Endothelial cell (in vitro differentiated cells): ENCODE data around the gene ADARB2. TPM values are rescaled to one million over a fixed set of nuclear protein-coding genes. Genes with fewer than 3 reads are reported as not detected.
A peak's percentile ranks its signal among the peaks of the same experiment; 100 is the strongest.

Source experiments
- DNase-seq: peaks from one replicate; pipeline ENCODE4 v3.0.0; 2021; ENCODE audit warnings: low spot score
- H3K27ac Mint-ChIP-seq: one replicate; pipeline ENCODE4 v1.8.0; 2021; ENCODE audit warnings: mixed read lengths, inconsistent platforms; ENCODE audit not compliant: unreplicated experiment
- H3K27me3 Mint-ChIP-seq: one replicate; pipeline ENCODE4 v1.8.0; 2021; ENCODE audit warnings: mild to moderate bottlenecking, moderate library complexity, mixed read lengths, inconsistent platforms; ENCODE audit not compliant: unreplicated experiment
- H3K36me3 Mint-ChIP-seq: one replicate; pipeline ENCODE4 v1.8.0; 2021; ENCODE audit warnings: mild to moderate bottlenecking, low read depth, mixed read lengths, inconsistent platforms; ENCODE audit not compliant: unreplicated experiment
- H3K4me1 Mint-ChIP-seq: one replicate; pipeline ENCODE4 v1.8.0; 2021; ENCODE audit warnings: mild to moderate bottlenecking, mixed read lengths, inconsistent platforms; ENCODE audit not compliant: unreplicated experiment
- H3K4me3 Mint-ChIP-seq: one replicate; pipeline ENCODE4 v1.8.0; 2021; ENCODE audit warnings: mild to moderate bottlenecking, mixed read lengths, inconsistent platforms; ENCODE audit not compliant: unreplicated experiment
- H3K9me3 Mint-ChIP-seq: one replicate; pipeline ENCODE4 v1.8.0; 2021; ENCODE audit warnings: mixed read lengths, inconsistent platforms; ENCODE audit not compliant: unreplicated experiment
- total RNA-seq: library from RNA; stranded (reverse); fragmentation: NEBNext Ultra II Directional; extraction: Animal tissue kit (Norgen Biotek cat#: 25700); gene quantifications from one replicate; pipeline ENCODE4 v1.2.1, GENCODE V29; 2021; ENCODE audit not compliant: unreplicated experiment
- TF ChIP-seq, protein P1 (sequence below): fragments of 200-600 bp; sonication (generic); IDR thresholded peaks from one replicate; pipeline ENCODE4 v1.5.0; 2021; ENCODE audit warnings: antibody characterized with exemption; ENCODE audit not compliant: unreplicated experiment

Gene ADARB2
- total RNA-seq, 1 donor from 2014 or later, result 54.9 TPM

DNA sequence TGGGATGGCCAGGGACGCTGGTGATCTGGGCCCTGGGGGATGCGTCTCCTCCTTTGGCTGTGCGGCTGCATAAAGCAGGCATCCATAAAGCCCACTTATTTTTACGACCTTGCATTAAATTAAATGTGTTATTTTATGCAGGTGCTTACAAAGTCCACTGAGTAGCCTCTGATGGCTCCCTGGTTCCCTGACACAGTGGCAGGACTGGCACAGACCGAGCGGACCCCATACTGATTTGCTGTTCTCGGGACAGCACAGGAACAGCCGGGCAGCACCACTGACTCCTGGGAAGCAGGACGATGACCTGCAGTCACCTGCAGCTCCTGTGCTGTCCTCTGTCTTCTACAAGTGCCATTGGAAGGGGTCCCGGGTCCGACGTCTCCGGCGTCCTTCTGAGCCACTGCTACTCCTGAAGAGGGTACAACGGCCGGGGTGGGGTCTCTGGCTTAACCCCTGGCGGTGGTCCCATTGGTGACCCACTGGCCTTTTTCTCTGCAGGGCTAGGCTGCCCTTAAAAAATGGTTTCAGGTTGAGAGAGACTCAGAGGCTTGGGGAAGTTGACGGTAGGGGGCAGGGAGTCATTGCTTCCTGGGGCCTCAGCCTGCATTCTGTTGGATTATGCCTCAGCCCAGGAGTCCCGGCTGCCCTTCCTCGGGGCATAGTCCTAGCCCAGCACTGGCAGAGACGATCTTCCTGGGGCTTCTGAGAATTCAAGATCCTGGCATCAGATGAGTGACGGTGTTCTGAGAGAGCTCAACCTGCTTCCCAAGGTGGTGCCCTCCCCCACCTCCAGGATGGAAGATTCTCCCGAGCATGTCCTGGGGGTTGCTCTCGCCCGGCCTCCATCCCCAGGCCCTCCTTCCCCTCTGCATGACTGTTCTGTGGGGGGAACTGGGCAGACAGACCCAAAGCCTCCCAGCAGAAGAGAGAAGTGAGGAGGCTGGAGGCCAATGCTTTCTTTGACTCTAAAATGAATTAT lies 330.1 kb downstream of the ADARB2 start:
- no peak overlapping the region for H3K27ac Mint-ChIP-seq
- H3K9me3 Mint-ChIP-seq, result no peaks in the 10 kb centered on the region
- H3K27me3 Mint-ChIP-seq, result peaks cover 1% of the 10 kb centered on the region
- DNase-seq, result no peak
- H3K4me1 Mint-ChIP-seq, result peaks cover 7% of the 10 kb centered on the region
- H3K36me3 Mint-ChIP-seq, result no peaks in the 10 kb centered on the region
- TF ChIP-seq, protein P1, sequence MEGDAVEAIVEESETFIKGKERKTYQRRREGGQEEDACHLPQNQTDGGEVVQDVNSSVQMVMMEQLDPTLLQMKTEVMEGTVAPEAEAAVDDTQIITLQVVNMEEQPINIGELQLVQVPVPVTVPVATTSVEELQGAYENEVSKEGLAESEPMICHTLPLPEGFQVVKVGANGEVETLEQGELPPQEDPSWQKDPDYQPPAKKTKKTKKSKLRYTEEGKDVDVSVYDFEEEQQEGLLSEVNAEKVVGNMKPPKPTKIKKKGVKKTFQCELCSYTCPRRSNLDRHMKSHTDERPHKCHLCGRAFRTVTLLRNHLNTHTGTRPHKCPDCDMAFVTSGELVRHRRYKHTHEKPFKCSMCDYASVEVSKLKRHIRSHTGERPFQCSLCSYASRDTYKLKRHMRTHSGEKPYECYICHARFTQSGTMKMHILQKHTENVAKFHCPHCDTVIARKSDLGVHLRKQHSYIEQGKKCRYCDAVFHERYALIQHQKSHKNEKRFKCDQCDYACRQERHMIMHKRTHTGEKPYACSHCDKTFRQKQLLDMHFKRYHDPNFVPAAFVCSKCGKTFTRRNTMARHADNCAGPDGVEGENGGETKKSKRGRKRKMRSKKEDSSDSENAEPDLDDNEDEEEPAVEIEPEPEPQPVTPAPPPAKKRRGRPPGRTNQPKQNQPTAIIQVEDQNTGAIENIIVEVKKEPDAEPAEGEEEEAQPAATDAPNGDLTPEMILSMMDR, result no peak
- no peak overlapping the region for H3K4me3 Mint-ChIP-seq

DNA sequence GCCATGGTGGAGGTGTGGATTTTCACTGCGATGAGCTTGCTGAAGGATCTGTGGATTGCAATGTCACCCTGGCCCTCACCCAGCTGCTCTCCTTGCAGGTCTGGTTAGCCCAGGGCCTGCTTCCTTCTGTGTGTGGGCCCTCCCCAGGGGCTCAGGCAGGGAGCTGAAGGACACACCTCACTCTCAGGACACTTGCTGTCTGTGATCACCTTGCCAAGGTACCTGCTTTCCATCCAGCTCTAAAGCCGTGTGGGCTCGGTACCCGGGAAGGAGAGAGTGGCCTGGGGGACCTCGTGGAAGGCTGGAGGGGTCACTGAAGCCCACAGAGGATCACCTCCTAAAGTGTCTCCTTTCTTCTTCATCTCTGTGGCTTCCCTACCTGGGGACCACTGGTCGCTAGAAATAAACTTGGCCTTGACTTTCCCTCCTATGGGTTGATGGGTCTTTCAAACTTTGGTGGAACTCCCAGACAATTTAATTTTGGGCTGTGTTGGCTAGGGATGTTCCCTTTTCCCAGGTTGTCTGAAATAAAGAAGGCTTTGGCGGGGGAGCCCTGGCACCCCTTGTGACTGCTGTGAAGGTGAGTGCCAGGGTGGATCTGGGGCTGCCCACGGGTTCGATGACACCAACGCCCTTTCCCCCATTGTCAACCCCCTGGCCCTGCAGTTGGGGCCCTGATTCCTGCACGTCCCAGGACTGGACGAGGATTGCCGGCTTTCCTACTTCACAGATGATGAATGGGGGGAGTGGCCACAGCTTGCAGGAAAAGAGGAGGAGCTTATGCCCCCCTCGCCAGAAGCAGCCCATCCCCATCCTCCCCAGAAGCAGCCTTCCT lies 331.0 kb downstream of the ADARB2 start:
- H3K27ac Mint-ChIP-seq, result no peak overlapping the region
- H3K27me3 Mint-ChIP-seq, result peaks cover 1% of the 10 kb centered on the region
- TF ChIP-seq, protein P1, result no peak
- H3K4me1 Mint-ChIP-seq, result peaks cover 5% of the 10 kb centered on the region
- no peak overlapping the region for H3K4me3 Mint-ChIP-seq
- no peak for DNase-seq
- H3K36me3 Mint-ChIP-seq, result no peaks in the 10 kb centered on the region
- H3K9me3 Mint-ChIP-seq, result no peaks in the 10 kb centered on the region

DNA sequence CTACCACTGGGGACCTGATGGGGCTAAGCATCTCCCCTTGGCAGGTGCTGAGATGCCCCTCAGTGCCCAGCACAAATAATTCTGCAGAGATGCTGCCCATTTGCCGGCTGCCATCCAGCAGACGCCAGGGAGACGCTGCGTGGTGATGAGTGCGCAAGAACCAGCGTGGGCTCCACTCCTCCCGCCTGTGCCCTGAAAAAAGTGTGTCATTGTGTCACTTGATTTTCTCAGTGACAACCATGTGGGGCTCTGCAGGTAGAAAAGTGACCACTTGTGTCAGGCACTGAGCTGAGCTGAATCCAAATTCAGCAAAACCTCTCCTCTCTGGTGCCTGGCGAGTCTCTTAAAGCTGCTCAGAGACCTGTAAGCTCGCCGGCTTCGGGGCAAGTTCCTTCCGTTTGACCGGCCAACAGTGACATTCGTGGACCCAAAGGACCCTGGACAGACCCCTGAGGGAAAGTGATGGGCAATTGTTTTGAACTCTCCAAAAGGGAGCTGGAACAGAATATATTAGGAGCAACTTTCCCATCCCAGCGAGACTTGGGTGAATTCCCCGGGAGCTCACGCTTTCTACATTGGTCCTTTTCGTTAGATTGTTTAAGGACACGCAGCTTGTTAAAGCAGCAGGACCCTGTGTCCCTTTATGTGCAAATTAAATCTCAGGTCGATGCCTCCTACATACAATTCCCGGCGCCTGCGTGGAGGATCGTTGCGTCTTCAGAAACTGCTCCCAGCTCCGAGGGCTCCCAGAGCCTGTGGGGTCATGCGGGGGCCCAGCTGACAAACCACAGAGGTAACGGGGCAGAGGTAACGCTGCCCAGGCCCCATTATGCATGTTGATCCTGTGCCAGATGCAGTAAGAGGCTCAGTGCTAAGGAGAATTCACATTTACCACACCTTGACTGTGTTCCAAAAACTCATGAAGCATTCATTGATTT lies 332.7 kb downstream of the ADARB2 start:
- Mint-ChIP-seq H3K4me3 (no peak overlapping the region), H3K27me3 (peaks cover 4% of the 10 kb centered on the region), H3K9me3 (no peaks in the 10 kb centered on the region), H3K36me3 (no peaks in the 10 kb centered on the region), H3K27ac (no peak overlapping the region), H3K4me1 (peaks cover 3% of the 10 kb centered on the region)
- no peak for DNase-seq
- TF ChIP-seq, protein P1, result no peak

DNA sequence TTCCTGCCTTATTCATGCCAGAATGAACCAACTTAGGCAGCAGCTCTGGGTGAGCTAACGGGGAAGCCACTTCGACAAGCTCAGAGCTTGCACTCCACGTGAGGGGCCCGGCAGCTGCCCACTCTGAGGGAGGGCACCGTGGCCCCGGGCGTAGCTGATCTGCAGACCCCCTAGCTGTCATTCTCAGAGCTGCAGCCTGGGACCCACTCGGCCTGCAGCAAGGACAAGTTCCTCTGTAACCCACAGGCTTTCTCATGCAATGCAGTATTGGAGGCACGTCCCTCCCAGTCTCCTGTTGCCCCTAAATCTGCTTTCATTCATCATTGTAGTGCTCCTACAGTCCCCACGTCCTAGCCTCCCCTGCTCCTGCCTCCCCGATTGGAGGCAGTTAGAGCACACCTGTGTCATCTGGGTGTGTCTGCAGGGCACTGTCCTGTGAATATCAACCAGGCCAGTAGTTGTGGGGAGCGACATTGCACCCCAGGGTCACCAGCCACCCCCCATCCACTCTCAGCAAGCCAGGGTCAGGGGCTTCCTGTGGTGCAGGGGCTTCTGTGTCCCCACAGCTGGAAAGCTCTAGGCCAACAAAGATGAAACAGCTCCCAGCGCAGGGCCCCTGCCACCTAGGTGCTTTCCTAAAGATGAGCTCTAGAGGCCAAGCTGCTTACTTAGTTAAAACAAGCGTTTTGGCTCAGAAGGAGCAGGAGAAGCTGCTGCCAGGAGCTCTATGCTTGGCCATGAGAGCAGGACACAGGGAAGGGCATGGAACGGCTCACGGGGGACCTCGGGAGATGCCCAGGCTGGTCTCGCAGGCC lies 333.6 kb downstream of the ADARB2 start:
- Mint-ChIP-seq H3K9me3 (no peaks in the 10 kb centered on the region), H3K36me3 (no peaks in the 10 kb centered on the region), H3K27ac (no peak overlapping the region), H3K4me1 (peaks cover 9% of the 10 kb centered on the region), H3K4me3 (no peak overlapping the region), H3K27me3 (peaks cover 4% of the 10 kb centered on the region)
- DNase-seq, result no peak
- TF ChIP-seq, protein P1, result peak; percentile 53
